Measurements from ENCODE around the gene LRRK1. TPM values are rescaled to one million over a fixed set of nuclear protein-coding genes. Genes with fewer than 3 reads are reported as not detected.

The LRRK1 gene
- total and polyA plus RNA-seq, 2 of the 13 experiments (the other 11 are each of a cell fraction or from before 2014, with no cell fraction given), result 0.13 to 1.2 TPM

DNA sequence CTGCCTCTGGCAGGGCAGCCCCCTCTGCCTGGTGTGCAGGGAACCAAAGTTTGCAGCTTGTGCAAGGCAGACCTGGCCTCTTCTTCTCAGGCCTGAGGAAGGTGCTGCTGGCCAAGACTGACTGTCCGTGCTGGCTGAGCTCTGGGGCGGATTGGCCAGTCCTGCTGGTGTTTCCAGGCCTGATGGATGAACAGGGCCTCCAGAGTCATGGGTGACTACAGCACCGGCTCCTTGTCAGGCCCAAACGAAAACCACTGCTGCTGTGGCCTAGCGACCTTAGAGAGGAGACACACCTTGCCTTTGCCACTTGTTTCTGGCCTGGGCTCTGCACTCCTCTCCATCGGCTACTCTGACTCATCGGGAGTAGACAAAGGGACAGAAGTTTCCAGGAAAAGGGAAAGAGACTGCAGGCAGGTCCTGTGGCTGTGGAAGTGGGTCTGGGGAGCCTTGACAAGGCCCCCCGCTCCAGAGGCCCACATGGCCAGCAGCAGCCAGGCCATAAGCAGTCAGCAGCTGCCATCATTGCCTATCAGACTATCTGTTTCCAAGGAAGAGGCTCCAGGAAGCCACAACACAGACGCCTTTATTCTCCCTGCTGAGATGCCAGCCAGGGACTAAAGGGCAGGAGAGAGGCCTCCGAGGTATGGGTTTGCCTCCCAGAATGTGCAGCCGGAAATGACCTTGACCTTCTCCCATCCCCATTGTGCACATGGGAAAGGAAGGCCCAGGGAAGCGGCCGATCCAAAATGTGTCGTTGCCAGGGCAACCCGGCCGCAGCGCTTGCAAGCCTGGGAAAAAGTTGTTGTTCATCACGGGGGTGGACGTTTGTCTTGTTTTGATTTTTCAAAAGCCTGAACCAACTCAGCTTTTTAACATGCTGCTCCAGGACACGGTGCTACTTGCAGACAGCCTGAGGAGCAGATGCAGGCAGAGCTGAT lies 172.2 kb downstream of the LRRK1 start (continued):
- TF ChIP-seq ETV6 (CRISPR knock-in tag; conservative IDR thresholded peaks at IDR 0.05), result peak; percentile 90
- peak; percentile 25 to 74; a peak in 2 of 4 replicates for TF ChIP-seq POLR2A (IDR thresholded peaks at IDR 0.05; ENCODE audit: insufficient read depth in 1 of 2, low read depth in 2 of 2, low read length in 2 of 2)
- TF ChIP-seq SUZ12 (IDR thresholded peaks at IDR 0.05; ENCODE audit: low read depth, low read length), result no peak
- TF ChIP-seq ZNF710 (CRISPR knock-in tag; IDR thresholded peaks at IDR 0.05; ENCODE audit: borderline replicate concordance), result peak; percentile 45; the same call in 1 of the 2 replicates
- TF ChIP-seq, protein P1, sequence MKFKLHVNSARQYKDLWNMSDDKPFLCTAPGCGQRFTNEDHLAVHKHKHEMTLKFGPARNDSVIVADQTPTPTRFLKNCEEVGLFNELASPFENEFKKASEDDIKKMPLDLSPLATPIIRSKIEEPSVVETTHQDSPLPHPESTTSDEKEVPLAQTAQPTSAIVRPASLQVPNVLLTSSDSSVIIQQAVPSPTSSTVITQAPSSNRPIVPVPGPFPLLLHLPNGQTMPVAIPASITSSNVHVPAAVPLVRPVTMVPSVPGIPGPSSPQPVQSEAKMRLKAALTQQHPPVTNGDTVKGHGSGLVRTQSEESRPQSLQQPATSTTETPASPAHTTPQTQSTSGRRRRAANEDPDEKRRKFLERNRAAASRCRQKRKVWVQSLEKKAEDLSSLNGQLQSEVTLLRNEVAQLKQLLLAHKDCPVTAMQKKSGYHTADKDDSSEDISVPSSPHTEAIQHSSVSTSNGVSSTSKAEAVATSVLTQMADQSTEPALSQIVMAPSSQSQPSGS (CRISPR knock-in tag; IDR thresholded peaks at IDR 0.05), result peak; percentile 46; the same call in 1 of the 2 replicates
- no peak for TF ChIP-seq ZNF850 (CRISPR knock-in tag; conservative IDR thresholded peaks at IDR 0.05)
- no peak for TF ChIP-seq ZNF253 (CRISPR knock-in tag; IDR thresholded peaks at IDR 0.05; ENCODE audit: borderline replicate concordance)
- TF ChIP-seq, protein P2, sequence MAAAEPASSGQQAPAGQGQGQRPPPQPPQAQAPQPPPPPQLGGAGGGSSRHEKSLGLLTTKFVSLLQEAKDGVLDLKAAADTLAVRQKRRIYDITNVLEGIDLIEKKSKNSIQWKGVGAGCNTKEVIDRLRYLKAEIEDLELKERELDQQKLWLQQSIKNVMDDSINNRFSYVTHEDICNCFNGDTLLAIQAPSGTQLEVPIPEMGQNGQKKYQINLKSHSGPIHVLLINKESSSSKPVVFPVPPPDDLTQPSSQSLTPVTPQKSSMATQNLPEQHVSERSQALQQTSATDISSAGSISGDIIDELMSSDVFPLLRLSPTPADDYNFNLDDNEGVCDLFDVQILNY (CRISPR knock-in tag; conservative IDR thresholded peaks at IDR 0.05), result no peak
- 0 out of 2 replicates have a peak, but pooled peaks have one; percentile 54 for TF ChIP-seq KLF6 (CRISPR knock-in tag; IDR thresholded peaks at IDR 0.05)
- no peak for TF ChIP-seq NFKB2 (CRISPR knock-in tag; IDR thresholded peaks at IDR 0.05; ENCODE audit: borderline replicate concordance)
- no peak for TF ChIP-seq ATF1 (CRISPR knock-in tag; IDR thresholded peaks at IDR 0.05)
- TF ChIP-seq, protein P3, sequence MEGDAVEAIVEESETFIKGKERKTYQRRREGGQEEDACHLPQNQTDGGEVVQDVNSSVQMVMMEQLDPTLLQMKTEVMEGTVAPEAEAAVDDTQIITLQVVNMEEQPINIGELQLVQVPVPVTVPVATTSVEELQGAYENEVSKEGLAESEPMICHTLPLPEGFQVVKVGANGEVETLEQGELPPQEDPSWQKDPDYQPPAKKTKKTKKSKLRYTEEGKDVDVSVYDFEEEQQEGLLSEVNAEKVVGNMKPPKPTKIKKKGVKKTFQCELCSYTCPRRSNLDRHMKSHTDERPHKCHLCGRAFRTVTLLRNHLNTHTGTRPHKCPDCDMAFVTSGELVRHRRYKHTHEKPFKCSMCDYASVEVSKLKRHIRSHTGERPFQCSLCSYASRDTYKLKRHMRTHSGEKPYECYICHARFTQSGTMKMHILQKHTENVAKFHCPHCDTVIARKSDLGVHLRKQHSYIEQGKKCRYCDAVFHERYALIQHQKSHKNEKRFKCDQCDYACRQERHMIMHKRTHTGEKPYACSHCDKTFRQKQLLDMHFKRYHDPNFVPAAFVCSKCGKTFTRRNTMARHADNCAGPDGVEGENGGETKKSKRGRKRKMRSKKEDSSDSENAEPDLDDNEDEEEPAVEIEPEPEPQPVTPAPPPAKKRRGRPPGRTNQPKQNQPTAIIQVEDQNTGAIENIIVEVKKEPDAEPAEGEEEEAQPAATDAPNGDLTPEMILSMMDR (CRISPR knock-in tag; IDR thresholded peaks at IDR 0.05), result 0 out of 2 replicates have a peak, but pooled peaks have one; percentile 8
- TF ChIP-seq MAF1 (CRISPR knock-in tag; IDR thresholded peaks at IDR 0.05; ENCODE audit: borderline replicate concordance), result no peak; the same call in 1 of the 2 replicates
- TF ChIP-seq, protein P4, sequence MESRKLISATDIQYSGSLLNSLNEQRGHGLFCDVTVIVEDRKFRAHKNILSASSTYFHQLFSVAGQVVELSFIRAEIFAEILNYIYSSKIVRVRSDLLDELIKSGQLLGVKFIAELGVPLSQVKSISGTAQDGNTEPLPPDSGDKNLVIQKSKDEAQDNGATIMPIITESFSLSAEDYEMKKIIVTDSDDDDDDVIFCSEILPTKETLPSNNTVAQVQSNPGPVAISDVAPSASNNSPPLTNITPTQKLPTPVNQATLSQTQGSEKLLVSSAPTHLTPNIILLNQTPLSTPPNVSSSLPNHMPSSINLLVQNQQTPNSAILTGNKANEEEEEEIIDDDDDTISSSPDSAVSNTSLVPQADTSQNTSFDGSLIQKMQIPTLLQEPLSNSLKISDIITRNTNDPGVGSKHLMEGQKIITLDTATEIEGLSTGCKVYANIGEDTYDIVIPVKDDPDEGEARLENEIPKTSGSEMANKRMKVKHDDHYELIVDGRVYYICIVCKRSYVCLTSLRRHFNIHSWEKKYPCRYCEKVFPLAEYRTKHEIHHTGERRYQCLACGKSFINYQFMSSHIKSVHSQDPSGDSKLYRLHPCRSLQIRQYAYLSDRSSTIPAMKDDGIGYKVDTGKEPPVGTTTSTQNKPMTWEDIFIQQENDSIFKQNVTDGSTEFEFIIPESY (CRISPR knock-in tag; IDR thresholded peaks at IDR 0.05), result peak; percentile 49; the same call in 1 of the 2 replicates
- TF ChIP-seq PLSCR1 (CRISPR knock-in tag; IDR thresholded peaks at IDR 0.05; ENCODE audit: borderline replicate concordance), result no peak
- TF ChIP-seq MAFG (CRISPR knock-in tag; IDR thresholded peaks at IDR 0.05), result no peak
- TF ChIP-seq, protein P5, sequence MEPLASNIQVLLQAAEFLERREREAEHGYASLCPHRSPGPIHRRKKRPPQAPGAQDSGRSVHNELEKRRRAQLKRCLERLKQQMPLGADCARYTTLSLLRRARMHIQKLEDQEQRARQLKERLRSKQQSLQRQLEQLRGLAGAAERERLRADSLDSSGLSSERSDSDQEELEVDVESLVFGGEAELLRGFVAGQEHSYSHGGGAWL (CRISPR knock-in tag; IDR thresholded peaks at IDR 0.05), result 0 out of 2 replicates have a peak, but pooled peaks have one; percentile 56
- no peak for TF ChIP-seq ZNF841 (CRISPR knock-in tag; IDR thresholded peaks at IDR 0.05; ENCODE audit: borderline replicate concordance)
- TF ChIP-seq ZNF24 (IDR thresholded peaks at IDR 0.05), result no peak
